NCI-H2171 (cell line): Measurements from ENCODE around the gene GABRE.
"Not testable (repeated sequence)": the region's sequence is repeated elsewhere in the genome, so short reads cannot be mapped to it uniquely, and the experiment has no call there.

Experiments used
- DNase-seq: peaks from one replicate; lab custom pipeline; 2025; lab: John Stamatoyannopoulos, UW

Gene GABRE

DNA sequence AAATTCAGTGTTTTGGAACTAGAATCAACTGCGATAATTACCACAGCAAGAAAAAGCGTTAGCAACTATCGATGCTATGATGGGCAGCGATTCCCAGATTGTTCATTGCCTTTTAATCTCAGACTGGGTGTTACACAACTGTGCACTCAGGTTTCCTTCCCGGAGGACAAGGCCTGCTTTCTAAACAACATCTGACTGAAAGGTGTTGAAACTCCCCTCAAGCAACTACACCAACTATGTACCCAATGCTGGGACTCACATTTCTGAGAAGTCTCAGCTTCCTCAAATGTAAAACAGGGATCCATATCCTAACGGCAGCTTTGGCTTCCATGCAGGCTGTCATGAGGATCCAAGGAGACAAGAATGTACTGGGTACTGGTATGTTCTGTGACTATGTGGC is 8.2 kb downstream of the GABRE start:
- no peak for DNase-seq

DNA sequence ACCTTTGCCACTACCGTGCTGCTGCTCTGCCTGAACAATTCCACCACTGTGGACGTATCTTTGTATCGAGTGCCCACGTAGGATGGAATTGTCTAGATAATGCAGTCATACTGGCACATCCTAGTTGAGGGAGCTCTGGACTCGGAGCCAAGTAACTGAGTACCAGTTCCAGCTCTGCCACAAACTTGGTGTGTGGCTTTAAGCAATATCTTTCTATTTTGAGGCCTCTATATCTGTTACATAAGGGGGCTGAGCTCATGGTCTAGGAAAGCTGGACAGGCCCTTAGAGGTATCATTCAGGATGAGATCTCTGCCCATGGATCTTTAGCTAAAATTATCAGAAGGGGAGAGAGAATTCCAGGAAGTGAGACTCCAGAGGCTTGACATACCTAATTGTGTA is 12.4 kb downstream of the GABRE start:
- no peak for DNase-seq

GRCh38 chrX:151958101-151958500 is 16.4 kb downstream of the GABRE start:
- DNase-seq = no peak

- no peak for DNase-seq
Observed at GRCh38 chrX:151954730-151955129, 19.7 kb downstream of the GABRE start.

DNA sequence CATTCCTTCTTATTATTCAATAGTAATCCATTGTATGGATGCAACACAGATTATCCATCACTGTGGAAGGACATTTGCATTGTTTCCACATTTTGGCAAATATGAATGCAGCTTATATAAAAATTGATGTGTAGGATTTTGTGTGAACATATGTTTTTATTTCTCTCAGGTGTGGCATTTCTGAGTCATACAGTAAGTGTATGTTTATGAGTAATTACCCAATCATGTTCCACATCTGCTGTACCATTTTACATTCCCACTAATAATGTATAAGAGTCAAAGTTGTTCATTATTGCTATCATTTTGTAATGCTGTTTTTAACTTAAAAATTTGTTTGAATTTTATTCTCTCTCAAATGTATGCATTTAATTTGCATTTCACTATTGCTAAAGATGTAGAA is 36.3 kb downstream of the GABRE start:
- no peak for DNase-seq

- no peak for DNase-seq
Observed at GRCh38 chrX:151935358-151935757, 39.1 kb downstream of the GABRE start.

- no peak for DNase-seq
Observed at GRCh38 chrX:151929126-151929525, 45.4 kb downstream of the GABRE start.

- no peak for DNase-seq
Observed at GRCh38 chrX:151923648-151924047, 50.8 kb downstream of the GABRE start.

DNA sequence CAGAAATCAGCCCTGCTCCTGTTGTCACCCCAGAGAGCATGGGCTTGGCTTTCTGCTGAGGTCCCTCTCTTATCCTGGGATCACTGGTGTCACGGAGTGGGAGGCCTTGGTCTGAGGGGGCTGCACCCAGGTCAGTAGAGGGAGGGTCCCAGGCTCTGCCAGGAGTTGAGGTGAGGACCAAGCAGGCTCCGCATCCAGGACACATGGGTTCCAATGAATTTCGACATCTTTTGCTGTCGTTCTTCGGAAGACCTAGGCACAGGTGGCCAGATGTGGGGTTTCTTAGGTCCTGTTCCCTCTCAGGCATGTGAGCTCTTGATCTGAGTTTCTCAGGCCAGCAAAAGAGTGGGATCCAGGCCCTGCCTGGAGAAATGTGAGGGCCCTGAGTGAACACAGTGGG is 51.8 kb downstream of the GABRE start:
- no peak for DNase-seq

- DNase-seq = no peak
Observed at GRCh38 chrX:151921866-151922265, 52.6 kb downstream of the GABRE start.

GRCh38 chrX:151921292-151921691 is 53.2 kb downstream of the GABRE start:
- DNase-seq = no peak

DNA sequence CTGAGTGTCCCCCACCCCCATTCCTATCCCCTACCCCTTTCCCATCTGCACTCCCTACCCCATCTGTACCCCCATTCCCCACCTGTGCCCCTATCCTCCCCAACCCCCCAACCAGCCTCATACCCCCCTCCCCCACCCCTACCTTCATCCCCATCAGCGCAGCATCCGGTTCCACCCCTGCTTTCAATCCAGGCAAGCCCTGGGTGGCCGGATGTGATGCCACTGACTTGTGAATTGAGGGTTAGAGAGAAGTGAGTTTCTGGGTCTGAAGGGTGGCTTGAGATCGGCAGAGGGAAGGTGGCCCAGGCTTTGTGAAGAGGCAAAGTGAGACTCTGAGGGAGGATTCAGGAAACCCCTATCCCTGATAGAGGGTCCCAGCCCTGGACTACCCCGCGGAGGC is 53.9 kb downstream of the GABRE start:
- DNase-seq = no peak

DNA sequence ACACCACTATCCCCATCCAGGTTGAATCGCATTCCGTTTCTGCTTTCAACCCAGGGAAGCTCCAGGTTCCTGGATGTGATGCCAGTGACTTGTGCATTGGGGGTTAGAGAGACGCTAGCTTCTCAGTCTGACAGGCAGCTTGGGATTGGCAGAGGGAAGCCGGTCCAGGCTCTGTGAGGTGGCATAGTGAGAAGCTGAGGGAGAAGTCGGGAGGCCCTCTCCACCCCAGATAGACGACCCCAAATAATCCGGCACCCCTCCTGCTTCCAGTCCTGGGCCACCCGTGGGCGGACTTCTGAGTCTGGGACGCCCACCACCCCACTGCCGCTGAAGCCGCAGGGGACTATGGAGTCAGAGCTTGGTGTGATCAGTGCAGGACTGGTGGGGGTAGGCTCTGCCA is 54.4 kb downstream of the GABRE start:
- no peak for DNase-seq

GRCh38 chrX:151919610-151920009 is 54.9 kb downstream of the GABRE start:
- DNase-seq = no peak

DNA sequence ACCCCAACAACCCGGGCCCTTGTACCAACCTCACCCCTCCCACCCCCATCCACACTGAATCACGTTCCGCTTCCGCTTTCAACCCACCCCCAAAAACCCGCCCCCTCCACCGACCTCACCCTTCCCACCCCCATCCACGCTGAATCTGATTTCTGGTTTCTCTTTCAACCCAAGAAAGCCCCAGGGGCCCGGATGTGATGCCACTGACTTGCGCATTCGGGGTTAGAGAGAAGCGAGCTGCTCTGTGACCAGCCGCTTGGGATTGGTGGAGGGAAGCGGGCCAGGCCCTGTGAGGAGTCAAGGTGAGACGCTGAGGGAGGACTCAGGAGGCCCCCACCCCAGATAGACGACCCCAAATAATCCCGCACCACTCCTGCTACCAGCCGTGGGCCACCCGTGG is 55.7 kb downstream of the GABRE start:
- not testable (repeated sequence) for DNase-seq

DNA sequence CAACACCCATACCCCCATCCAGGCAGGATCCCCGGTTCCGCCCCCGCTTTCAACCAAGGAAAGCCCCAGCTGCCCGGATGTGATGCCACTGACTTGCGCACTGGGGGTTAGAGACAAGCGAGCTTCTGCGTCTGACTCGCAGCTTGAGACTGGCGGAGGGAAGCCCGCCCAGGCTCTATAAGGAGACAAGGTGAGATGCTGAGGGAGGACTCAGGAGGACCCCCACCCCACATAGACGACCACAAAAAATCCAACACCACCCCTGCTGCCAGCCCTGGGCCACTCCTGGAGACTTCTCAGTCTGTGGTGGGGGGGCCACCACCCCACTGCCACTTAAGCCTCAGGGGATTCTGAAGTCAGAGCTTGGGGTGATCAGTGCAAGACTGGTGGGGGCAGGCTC is 61.7 kb downstream of the GABRE start, which contains the start of gene MAGEA4:
MAGEA4 (plus strand) TSS at position 110 of the 400 bp plus-strand sequence. CDS start 10,776 bp downstream, outside the sequence.
- DNase-seq = no peak

DNA sequence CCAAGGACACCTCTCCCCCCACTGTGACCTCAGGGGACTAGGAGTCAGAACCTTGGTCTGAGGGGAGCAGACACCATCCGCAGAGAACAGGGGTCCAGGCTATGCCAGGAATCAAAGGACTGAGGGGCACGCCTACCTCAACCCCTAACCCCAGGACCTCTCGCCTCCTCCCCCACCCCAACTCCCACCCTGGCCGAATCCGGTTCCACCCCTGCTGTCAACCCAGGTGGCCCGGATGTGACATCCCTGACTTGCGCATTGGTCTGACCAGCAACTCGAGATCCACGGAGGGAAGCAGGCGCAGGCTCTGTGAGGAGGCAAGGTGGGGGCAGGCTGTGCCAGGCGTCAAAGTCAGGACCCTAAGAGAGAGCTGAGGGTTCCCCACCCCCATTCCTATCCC is 62.3 kb downstream of the GABRE start:
- no peak for DNase-seq

GRCh38 chrX:151904989-151905388 is 69.5 kb downstream of the GABRE start:
- DNase-seq = no peak
